Activated gamma-delta T cell treated with anti-CD3 and anti-CD28 coated beads, Interleukin-2, amount 50 U/mL, for 16 hours (primary cell): Measurements from ENCODE around the gene FBXW12.

ENCODE experiments used
- DNase-seq: peaks from one replicate; pipeline ENCODE4 v3.0.0-alpha.2; 2020; ENCODE audit warnings: low read depth

FBXW12 gene

DNA sequence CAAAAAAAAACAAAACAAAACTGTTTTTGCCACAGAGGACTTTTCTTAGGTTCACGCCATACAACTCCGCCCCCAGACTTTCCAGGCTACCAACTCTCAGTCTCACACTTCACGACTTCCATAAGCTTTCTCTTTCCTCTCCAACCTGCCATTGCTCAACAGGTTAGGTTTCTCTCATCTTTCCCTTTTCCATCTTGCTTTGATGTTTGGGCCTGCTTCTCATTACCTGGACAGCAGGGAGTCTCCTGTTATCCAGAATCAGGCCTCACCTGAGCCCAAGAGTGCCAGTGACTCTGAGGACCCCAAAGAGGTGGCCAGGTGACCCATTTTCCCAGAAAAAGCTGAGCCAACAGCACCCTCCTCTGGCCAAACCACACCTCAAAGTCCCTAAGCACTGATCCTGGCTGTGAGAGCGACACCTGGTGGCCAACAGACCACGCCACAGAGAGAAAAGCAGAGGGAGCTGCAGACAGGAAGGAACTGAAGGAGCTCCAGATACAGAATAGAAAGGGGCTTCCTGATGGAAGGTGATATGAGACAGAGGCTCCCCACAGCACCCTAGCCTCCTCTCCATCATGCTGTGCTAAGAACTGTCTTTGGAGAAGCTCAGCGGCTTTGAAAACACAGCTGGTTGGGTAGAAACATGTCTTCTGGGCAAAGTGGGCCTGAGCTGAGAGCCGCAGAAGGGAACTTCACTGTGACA is 63.9 kb downstream of the FBXW12 start:
- peak; percentile 82 for DNase-seq

DNA sequence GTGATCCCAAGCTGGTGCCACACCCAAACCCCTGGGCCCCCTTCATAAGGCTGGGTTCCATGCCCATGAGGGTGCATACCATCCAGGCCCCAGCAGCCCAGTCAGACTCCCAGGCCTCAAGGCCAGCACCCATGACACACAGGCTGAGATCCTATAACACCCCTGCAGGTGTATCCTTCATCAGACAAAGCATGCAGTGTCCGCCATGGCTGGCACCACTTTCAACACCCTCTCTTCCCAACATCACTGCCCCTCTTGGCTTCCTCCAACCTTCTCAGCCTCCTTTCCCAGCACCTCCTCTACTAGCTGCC is 64.4 kb downstream of the FBXW12 start:
- no peak for DNase-seq

DNA sequence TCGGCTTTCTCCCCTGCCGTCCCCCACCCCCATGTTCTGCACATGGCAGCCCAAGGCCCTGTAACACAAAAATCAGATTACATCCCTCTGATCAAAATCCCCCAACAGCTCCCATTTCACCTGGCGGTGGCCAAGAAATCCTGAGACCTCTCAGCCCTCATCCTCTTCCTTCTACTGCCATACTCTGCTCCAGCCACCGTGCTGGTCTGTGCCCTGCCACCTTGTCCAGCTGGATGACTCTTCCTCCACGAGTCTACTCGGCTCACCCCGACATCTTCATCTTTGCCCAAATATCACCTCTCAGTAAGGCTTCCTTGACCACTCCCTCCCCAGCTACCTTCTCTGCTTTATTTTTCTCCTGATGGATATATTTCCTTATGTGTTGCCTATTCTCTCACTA is 64.8 kb downstream of the FBXW12 start:
- DNase-seq, result no peak

DNA sequence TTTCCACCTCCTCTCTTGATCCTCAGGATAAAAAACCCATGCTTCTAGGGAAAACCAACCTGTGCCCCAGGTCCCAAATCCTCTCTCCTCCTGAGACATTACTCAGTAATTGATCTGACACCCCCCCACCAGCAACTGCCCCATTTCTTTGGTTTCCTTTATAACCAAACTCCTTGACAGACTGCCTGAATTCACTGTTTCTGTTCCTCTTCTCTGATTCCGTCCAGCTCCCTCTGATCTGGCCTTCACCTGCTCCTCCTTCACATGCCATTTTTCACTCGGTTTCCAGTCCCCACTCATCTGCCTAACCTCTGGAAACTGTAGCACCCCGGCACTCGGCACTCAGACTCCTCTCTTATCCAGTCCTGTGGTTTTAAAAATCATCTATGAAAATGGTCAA is 65.8 kb downstream of the FBXW12 start:
- no peak for DNase-seq

DNA sequence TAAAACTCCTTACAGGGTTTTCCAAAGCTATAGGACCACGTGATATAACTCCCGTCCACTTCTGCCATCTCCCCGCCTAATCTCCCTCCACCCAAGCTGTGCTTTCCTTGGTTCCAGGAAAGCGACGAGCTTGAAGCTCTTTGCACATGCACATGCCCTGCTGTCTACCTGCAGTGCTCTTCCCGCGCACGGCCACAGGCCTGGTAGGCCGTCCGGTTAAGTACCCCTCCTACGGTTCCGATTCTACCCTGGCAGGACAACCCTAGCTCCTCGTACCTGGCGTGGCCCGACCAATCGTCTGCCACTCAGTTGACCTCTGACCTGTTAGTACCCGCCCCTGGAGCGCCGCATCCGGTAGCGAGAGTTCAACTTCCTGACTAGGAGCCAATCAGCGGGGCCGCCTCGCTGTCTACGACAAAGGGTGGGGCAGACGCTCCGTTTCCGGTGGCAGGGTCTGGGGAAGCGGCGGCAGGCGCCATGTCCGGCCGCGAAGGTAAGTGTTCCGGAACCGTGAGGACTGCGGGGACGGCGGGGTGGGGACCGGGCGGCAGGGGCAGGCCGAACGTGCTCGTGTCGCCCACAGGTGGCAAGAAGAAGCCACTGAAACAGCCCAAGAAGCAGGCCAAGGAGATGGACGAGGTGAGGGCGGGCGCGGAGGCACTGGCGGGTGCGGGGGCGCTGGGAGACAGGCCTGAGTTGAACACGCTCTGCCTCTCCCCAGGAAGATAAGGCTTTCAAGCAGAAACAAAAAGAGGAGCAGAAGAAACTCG is 68.0 kb downstream of the FBXW12 start, which contains the start of the genes CCDC51 and TMA7:
Gene CCDC51, minus strand, starts transcription at position 300 of the 770 bp plus-strand sequence. CDS start 4,991 bp downstream, outside the sequence.
Gene TMA7, plus strand, starts transcription at position 438 of the 770 bp plus-strand sequence. Its CDS starts 40 bp downstream, at position 478.
- DNase-seq, result peak; percentile 97

DNA sequence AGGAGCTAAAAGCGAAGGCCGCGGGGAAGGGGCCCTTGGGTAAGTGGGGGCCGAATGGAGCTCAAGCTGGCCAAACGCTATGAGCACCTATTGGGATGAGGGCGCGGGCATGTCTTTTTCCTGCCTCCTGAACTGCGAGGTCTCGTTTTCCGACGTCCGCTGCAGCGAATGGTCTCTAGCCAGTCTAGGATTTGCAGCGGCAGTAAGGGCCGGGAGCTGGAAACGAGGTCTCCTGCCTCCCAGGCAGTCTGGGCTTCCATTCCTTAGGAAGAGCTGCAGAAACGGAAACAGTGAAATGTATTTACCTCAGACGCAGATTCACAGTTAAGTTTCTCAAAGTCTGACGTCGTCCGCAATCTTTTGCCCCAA is 68.6 kb downstream of the FBXW12 start:
- DNase-seq, result no peak

DNA sequence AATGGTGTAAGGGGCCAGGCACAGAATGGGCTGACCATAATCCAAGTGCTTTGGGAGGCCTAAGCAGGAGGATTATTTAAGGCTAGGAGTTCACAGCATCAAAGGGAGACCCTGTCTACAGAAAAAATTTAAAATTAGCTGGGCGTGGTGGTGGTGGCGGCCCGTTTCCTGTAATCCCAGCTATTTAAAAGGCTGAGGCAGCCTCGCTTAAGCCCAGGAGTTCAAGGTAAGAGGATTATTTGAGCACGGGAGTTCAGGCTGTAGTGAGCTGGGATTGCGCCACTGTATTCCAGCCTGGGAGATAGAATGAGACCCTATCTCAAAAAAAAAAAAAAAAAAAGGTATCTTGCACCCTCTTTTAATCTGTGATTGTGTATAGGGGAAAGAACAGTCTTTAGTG is 69.9 kb downstream of the FBXW12 start:
- DNase-seq, result no peak
